Suprapubic skin (tissue), 4 donors: Measurements from ENCODE around the gene LITAF. TPM values are rescaled to one million over a fixed set of nuclear protein-coding genes. Genes with fewer than 3 reads are reported as not detected.

Experiments
- DNase-seq, 2 donors: peaks; one replicate each; pipeline ENCODE4 v3.0.0-alpha.2; 2019; ENCODE audit warnings: low spot score in 2 of 2
- H3K27ac ChIP-seq: fragments of 200-600 bp; sonication (generic); one replicate; pipeline ENCODE4 v1.5.1; 2019
- H3K27me3 ChIP-seq: fragments of 200-600 bp; sonication (generic); one replicate; pipeline ENCODE4 v1.5.1; 2019
- H3K36me3 ChIP-seq: fragments of 200-600 bp; sonication (generic); one replicate; pipeline ENCODE4 v1.5.1; 2019
- H3K4me1 ChIP-seq: fragments of 200-600 bp; sonication (generic); one replicate; pipeline ENCODE4 v1.5.1; 2019
- H3K4me3 ChIP-seq: fragments of 200-600 bp; sonication (generic); one replicate; pipeline ENCODE4 v1.5.1; 2019; ENCODE audit warnings: mild to moderate bottlenecking
- H3K9me3 ChIP-seq: fragments of 200-600 bp; sonication (generic); one replicate; pipeline ENCODE4 v1.5.1; 2019
- CTCF ChIP-seq, 2 donors: fragments of 200-600 bp in 1 of 2; fragments of 450-650 bp in 1 of 2; sonication (generic) in 1 of 2; IDR thresholded peaks; one replicate each; pipeline ENCODE4 v1.5.1; 2016 to 2019; ENCODE audit warnings: antibody characterized with exemption in 2 of 2, mild to moderate bottlenecking in 1 of 2, moderate library complexity in 1 of 2
- EP300 ChIP-seq: sonication (generic); formaldehyde crosslinking; IDR thresholded peaks from one replicate; pipeline ENCODE4 v1.6.1; 2017; ENCODE audit warnings: antibody characterized with exemption
- POLR2A ChIP-seq, 2 donors: fragments of 450-650 bp; IDR thresholded peaks; one replicate each; pipeline ENCODE4 v1.6.1; 2017; ENCODE audit warnings: antibody characterized with exemption in 2 of 2, mild to moderate bottlenecking in 2 of 2, moderate library complexity in 2 of 2
- POLR2AphosphoS5 ChIP-seq, 3 donors: sonication (generic); formaldehyde crosslinking; IDR thresholded peaks; one replicate each; pipeline ENCODE4 v1.6.1; 2017; ENCODE audit warnings: antibody characterized with exemption in 3 of 3
- WGBS: methylation state at CpG from one replicate; pipeline ENCODE4 v1.1.5; 2018; 5-methylcytosine and 5-hydroxymethylcytosine counted together
- total RNA-seq, 4 donors: library from RNA; depleted of rRNA; stranded (reverse); fragments of >200 nt; gene quantifications; one replicate each; pipeline ENCODE4 v1.1.0, GENCODE V29; 2016

Gene LITAF
- total RNA-seq, 4 donors from 2014 or later, result 48.8 to 82.2 (median 72.8) TPM

GRCh38 chr16:11534262-11534661, 52.5 kb downstream of the LITAF start:
- no peak for DNase-seq
- H3K4me3 ChIP-seq, result no peak overlapping the region
- H3K36me3 ChIP-seq, result no peaks in the 10 kb centered on the region
- no peak for TF ChIP-seq POLR2A (IDR thresholded peaks at IDR 0.05)
- no peak for TF ChIP-seq POLR2AphosphoS5 (IDR thresholded peaks at IDR 0.05)
- no peak for TF ChIP-seq EP300
- H3K9me3 ChIP-seq, result no peaks in the 10 kb centered on the region
- H3K27me3 ChIP-seq, result no peaks in the 10 kb centered on the region
- peaks cover 15% of the 10 kb centered on the region for H3K4me1 ChIP-seq
- peak overlapping the region; percentile 33 for H3K27ac ChIP-seq
- WGBS, result 44% methylated on average over 2 of the region's 2 CpGs

- no peak for DNase-seq
- no peak overlapping the region for H3K4me3 ChIP-seq
- peaks cover 15% of the 10 kb centered on the region for H3K4me1 ChIP-seq
- no peaks in the 10 kb centered on the region for H3K9me3 ChIP-seq
- no peak for TF ChIP-seq POLR2AphosphoS5 (IDR thresholded peaks at IDR 0.05)
- TF ChIP-seq POLR2A (IDR thresholded peaks at IDR 0.05), result no peak
- no peak for TF ChIP-seq CTCF (IDR thresholded peaks at IDR 0.05)
- no peak for TF ChIP-seq EP300
- H3K27me3 ChIP-seq, result no peaks in the 10 kb centered on the region
- H3K27ac ChIP-seq, result no peak overlapping the region
- 88% methylated on average over 5 of the region's 5 CpGs for WGBS
- H3K36me3 ChIP-seq, result no peaks in the 10 kb centered on the region
Measured at GRCh38 chr16:11533588-11533987, 53.1 kb downstream of the LITAF start.

GRCh38 chr16:11530171-11530940, 56.4 kb downstream of the LITAF start:
- no peak for DNase-seq
- Histone ChIP-seq H3K9me3 (no peaks in the 10 kb centered on the region), H3K27me3 (no peaks in the 10 kb centered on the region), H3K4me1 (peaks cover 12% of the 10 kb centered on the region), H3K4me3 (no peak overlapping the region), H3K27ac (no peak overlapping the region), H3K36me3 (no peaks in the 10 kb centered on the region)
- TF ChIP-seq CTCF (IDR thresholded peaks at IDR 0.05) (no peak), POLR2AphosphoS5 (IDR thresholded peaks at IDR 0.05) (no peak), POLR2A (IDR thresholded peaks at IDR 0.05) (no peak), EP300 (no peak)
- WGBS, result 68% methylated on average over 7 of the region's 8 CpGs

GRCh38 chr16:11529285-11529684, 57.4 kb downstream of the LITAF start:
- no peaks in the 10 kb centered on the region for H3K9me3 ChIP-seq
- H3K4me3 ChIP-seq, result no peak overlapping the region
- no peak overlapping the region for H3K27ac ChIP-seq
- TF ChIP-seq POLR2A (IDR thresholded peaks at IDR 0.05), result no peak
- no peak for TF ChIP-seq CTCF (IDR thresholded peaks at IDR 0.05)
- TF ChIP-seq POLR2AphosphoS5 (IDR thresholded peaks at IDR 0.05), result no peak
- no peak for TF ChIP-seq EP300
- no peaks in the 10 kb centered on the region for H3K27me3 ChIP-seq
- H3K4me1 ChIP-seq, result peaks cover 3% of the 10 kb centered on the region
- WGBS, result 91% methylated on average over 4 of the region's 4 CpGs
- no peaks in the 10 kb centered on the region for H3K36me3 ChIP-seq
- DNase-seq, result no peak

- Histone ChIP-seq H3K9me3 (no peaks in the 10 kb centered on the region), H3K27ac (no peak overlapping the region), H3K4me3 (no peak overlapping the region), H3K27me3 (no peaks in the 10 kb centered on the region), H3K36me3 (no peaks in the 10 kb centered on the region), H3K4me1 (no peaks in the 10 kb centered on the region)
- WGBS, result 90% methylated on average over 11 of the region's 11 CpGs
- TF ChIP-seq POLR2A (IDR thresholded peaks at IDR 0.05) (no peak), EP300 (no peak), POLR2AphosphoS5 (IDR thresholded peaks at IDR 0.05) (no peak), CTCF (IDR thresholded peaks at IDR 0.05) (no peak)
- DNase-seq, result no peak
Measured at GRCh38 chr16:11528053-11528452, 58.7 kb downstream of the LITAF start.
